Activated naive CD4-positive, alpha-beta T cell treated with anti-CD3 and anti-CD28 coated beads, Interleukin-2, amount 10 ng/mL, durations not matched to agents 7 days and 5 days (primary cell): ENCODE results near the gene STYXL1.
"Not testable (repeated sequence)": the region's sequence is repeated elsewhere in the genome, so short reads cannot be mapped to it uniquely, and the experiment has no call there.

ENCODE experiments used
- CTCF ChIA-PET: fragments of 350-600 bp; sonication (Branson Sonifier 250); formaldehyde crosslinking; loops from one replicate; lab custom pipeline; 2021; ENCODE audit warnings: antibody characterized with exemption; lab: Charles Lee
- DNase-seq: peaks from one replicate; pipeline ENCODE4 v3.0.0-alpha.2; 2020
- H3K27ac Mint-ChIP-seq: one replicate; pipeline ENCODE4 v1.8.0; 2021; ENCODE audit warnings: mild to moderate bottlenecking, moderate library complexity, mixed read lengths
- H3K27me3 Mint-ChIP-seq: one replicate; pipeline ENCODE4 v1.8.0; 2021; ENCODE audit warnings: mild to moderate bottlenecking, mixed read lengths
- H3K36me3 Mint-ChIP-seq: one replicate; pipeline ENCODE4 v1.8.0; 2021; ENCODE audit warnings: mixed read lengths
- H3K4me1 Mint-ChIP-seq: one replicate; pipeline ENCODE4 v1.8.0; 2021; ENCODE audit warnings: mixed read lengths
- H3K4me3 Mint-ChIP-seq: one replicate; pipeline ENCODE4 v1.8.0; 2021; ENCODE audit warnings: mild to moderate bottlenecking, moderate library complexity, mixed read lengths
- H3K9me3 Mint-ChIP-seq: one replicate; pipeline ENCODE4 v1.8.0; 2021; ENCODE audit warnings: mixed read lengths

STYXL1 gene

DNA sequence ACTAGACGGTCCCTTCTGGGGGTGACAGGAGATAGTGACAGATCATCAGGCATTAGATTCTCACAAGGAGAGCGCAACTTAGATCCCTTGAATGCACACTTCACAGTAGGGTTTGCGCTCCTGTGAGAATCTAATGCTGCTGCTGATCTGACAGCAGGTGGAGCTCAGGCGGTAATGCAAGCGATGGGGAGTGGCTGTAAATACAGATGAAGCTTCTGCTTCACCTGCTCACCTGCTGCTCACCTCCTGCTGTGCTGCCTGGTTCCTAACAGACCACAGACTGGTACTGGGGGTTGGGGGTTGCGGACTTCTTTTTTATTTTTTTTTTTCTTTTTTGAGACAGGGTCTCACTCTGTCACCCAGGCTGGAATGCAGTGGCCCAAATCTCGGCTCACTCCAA lies 18.1 kb downstream of the STYXL1 start:
- H3K9me3 Mint-ChIP-seq, H3K4me1 Mint-ChIP-seq, H3K36me3 Mint-ChIP-seq, H3K4me3 Mint-ChIP-seq, H3K27me3 Mint-ChIP-seq, H3K27ac Mint-ChIP-seq, DNase-seq: not testable (repeated sequence)
- CTCF ChIA-PET = interaction anchor here (0.6 to 0.9 kb wide), 2 partner anchors 9 to 161 kb away, joined by 4 to 5 read pairs; no protein-coding TSS in a partner anchor

DNA sequence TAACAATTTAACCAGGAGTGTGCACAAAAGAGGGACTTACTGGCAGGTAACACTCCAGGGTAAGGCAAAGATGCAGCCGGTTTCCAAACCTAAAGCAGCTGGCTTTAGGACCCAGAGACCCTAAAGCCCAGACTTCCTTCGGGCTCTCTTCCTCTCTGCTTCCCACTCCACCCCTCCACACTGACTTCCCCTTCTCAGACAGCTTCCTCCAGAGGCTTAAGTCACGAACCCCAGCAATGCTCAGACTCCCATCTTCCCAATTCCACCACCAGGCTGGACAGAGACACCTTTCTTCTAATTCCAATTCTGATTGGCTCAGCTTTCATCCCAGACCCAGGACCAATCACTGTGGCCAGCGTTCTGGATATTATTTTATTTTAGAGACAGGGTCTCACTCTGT lies 24.8 kb downstream of the STYXL1 start:
- H3K27ac Mint-ChIP-seq = no peak overlapping the region
- no peak overlapping the region for H3K4me3 Mint-ChIP-seq
- H3K4me1 Mint-ChIP-seq = peaks cover 18% of the 10 kb centered on the region
- DNase-seq = no peak
- H3K36me3 Mint-ChIP-seq = peaks cover 34% of the 10 kb centered on the region
- no peaks in the 10 kb centered on the region for H3K9me3 Mint-ChIP-seq
- H3K27me3 Mint-ChIP-seq = no peaks in the 10 kb centered on the region
- CTCF ChIA-PET = interaction anchor here (0.8 kb wide), 1 partner anchor 156 kb away, joined by 3 read pairs; no protein-coding TSS in a partner anchor

DNA sequence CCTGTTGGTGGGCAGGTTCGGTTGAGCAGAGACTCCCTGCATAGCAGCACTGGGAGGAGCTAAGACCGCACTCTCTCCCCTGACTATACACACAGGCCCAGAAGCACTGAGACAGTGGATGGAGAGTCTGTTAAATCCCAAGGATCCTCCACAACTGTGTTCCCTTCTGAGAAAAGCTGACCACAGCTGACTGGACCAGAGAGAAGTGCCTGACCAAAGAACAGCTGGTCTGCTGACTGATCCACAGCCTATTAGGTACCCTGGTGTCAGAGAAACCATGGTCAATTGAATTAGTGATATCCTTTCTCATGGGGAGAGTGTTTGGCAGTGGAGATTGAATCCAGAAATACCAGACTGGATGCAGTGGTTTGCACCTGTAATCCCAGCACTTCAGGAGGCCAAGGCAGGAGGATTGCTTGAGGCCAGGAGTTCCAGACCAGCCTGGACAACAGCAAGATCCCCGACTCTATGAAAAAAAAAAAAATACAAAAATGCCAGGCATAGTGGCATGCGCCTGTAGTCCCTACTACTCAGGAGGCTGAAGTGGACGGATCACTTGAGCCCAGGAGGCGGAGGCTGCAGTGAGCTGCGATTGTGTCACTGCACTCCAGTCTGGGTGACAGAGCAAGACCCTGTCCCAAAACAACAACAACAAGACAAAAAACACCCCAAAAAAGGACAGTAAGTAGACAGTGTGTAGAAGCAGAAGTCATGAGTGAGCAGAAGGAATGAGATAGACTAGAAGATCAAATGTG lies 25.6 kb downstream of the STYXL1 start:
- Mint-ChIP-seq H3K9me3 (no peaks in the 10 kb centered on the region), H3K4me1 (peaks cover 18% of the 10 kb centered on the region), H3K27ac (no peak overlapping the region), H3K27me3 (no peaks in the 10 kb centered on the region), H3K4me3 (no peak overlapping the region), H3K36me3 (peaks cover 37% of the 10 kb centered on the region)
- DNase-seq = no peak
- CTCF ChIA-PET = interaction anchor here (0.8 to 3.5 kb wide), 3 partner anchors 12 to 156 kb away, joined by 3 to 29 read pairs (median 29); no protein-coding TSS in a partner anchor

DNA sequence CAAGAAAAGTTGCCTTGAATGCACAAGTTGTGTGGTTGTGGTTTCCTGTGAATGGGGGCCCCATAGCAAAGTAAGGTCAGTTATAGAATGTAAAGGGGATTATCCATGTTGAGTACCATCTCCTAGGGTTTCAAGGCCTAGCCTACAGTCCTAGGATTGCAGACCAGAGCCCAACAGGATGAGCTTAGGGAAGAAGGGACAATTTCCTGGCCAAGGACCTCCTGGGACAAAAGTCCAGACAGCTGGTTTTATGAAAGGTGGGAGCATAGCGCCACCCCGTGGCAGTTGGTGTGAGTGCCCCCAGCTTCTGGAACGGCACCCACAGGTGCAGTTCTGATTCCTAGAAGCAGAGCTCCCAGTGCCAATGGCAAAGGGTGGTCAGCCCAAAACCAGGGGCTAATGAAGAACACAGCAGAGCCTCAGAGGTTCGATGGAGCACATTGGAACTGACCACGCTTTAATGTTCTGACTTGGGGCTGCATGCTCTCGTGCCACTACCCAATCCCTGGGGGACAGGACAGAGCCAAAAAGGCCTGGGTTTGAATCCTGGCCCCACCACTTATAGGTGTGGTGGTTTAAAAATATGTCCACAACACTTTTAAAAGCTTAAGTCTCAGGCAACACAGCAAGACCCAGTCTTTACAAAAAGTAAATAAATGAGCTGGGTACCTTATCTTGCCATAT lies 27.6 kb downstream of the STYXL1 start:
- H3K27ac Mint-ChIP-seq = no peak overlapping the region
- no peaks in the 10 kb centered on the region for H3K9me3 Mint-ChIP-seq
- H3K27me3 Mint-ChIP-seq = no peaks in the 10 kb centered on the region
- H3K4me3 Mint-ChIP-seq = no peak overlapping the region
- CTCF ChIA-PET = interaction anchor here (0.6 to 3.6 kb wide), 28 partner anchors 9 to 372 kb away, joined by 3 to 81 read pairs (median 4); no protein-coding TSS in a partner anchor
- peak; percentile 82 for DNase-seq
- H3K4me1 Mint-ChIP-seq = peaks cover 18% of the 10 kb centered on the region
- H3K36me3 Mint-ChIP-seq = peaks cover 34% of the 10 kb centered on the region

DNA sequence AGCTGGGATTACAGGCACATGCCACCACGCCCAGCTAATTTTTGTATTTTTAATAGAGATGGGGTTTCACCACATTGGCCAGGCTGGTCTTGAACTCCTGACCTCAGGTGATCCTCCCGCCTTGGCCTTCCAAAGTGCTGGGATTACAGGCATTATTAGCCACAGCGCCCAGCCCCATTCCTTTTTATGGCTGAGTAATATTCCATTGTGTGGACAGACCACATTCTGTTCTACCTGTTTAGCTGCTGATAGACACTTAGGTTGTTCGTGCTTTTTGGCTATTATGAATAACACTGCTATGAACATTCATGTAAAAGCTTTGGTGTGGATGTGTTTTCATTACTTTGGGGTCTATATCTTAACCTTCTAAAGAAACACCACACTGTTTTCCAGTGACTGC lies 29.3 kb downstream of the STYXL1 start:
- not testable (repeated sequence) for H3K4me3 Mint-ChIP-seq, H3K27ac Mint-ChIP-seq, H3K27me3 Mint-ChIP-seq, DNase-seq, H3K9me3 Mint-ChIP-seq
- peaks cover 18% of the 10 kb centered on the region for H3K4me1 Mint-ChIP-seq
- H3K36me3 Mint-ChIP-seq = peaks cover 34% of the 10 kb centered on the region
- CTCF ChIA-PET = interaction anchor here (3.6 kb wide), 1 partner anchor 153 kb away, joined by 81 read pairs; no protein-coding TSS in a partner anchor

DNA sequence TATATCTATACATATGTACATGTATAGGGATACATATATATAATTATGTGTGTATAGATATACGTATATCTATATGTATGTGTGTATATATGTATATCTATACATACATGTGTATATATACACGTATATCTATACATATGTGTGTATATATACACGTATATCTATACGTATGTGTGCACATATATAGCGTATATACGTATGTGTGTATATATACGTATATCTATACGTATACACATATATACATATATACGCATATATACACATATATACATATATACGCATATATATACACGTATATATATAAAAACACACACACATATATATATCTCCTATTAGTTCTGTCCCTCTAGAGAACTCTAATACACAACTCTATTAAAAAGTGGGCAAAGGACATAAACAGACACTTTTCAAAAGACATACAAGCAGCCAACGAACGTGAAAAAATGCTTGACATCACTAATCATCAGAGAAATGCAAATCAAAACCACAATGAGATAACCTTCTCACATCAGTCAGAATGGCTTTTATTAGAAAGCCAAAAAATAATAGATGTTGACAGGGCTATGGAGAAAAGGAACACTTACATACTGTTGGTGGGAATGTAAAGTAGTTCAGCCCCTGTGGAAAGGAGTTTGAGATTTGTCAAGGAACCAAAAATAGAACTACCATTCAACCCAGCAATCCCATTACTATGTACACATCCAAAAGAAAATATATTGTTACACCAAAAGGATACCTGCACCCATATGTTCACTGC lies 31.4 kb downstream of the STYXL1 start:
- DNase-seq = no peak
- no peak overlapping the region for H3K27ac Mint-ChIP-seq
- no peak overlapping the region for H3K4me3 Mint-ChIP-seq
- H3K27me3 Mint-ChIP-seq = peaks cover 4% of the 10 kb centered on the region
- H3K4me1 Mint-ChIP-seq = peaks cover 16% of the 10 kb centered on the region
- H3K36me3 Mint-ChIP-seq = peaks cover 42% of the 10 kb centered on the region
- CTCF ChIA-PET = no interaction called here
- no peaks in the 10 kb centered on the region for H3K9me3 Mint-ChIP-seq

DNA sequence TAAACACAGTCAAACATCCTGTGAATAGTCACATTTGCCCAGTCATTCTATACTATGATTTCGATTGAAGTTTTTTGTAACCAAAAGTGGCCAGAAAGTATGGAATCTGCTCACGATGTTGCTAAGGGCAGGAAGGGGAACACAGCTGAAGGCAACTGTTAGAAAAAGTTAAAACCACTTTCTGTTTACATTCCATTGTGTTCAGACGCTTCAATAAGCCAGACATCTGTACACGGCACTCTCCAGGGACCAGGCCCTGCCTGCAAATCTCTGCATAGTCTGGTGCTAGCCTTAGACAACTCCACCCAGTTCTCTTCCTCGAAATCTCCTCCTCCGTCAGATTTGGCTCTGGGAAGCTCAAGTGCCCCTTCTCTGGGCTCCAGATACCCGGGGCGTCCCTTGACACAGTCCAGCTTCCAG lies 36.3 kb downstream of the STYXL1 start:
- peaks cover 32% of the 10 kb centered on the region for H3K27me3 Mint-ChIP-seq
- peaks cover 35% of the 10 kb centered on the region for H3K4me1 Mint-ChIP-seq
- CTCF ChIA-PET = interaction anchor here (4.4 kb wide), 1 partner anchor 9 kb away, joined by 29 read pairs; no protein-coding TSS in a partner anchor
- H3K4me3 Mint-ChIP-seq = no peak overlapping the region
- peaks cover 36% of the 10 kb centered on the region for H3K36me3 Mint-ChIP-seq
- no peaks in the 10 kb centered on the region for H3K9me3 Mint-ChIP-seq
- no peak overlapping the region for H3K27ac Mint-ChIP-seq
- DNase-seq = no peak

DNA sequence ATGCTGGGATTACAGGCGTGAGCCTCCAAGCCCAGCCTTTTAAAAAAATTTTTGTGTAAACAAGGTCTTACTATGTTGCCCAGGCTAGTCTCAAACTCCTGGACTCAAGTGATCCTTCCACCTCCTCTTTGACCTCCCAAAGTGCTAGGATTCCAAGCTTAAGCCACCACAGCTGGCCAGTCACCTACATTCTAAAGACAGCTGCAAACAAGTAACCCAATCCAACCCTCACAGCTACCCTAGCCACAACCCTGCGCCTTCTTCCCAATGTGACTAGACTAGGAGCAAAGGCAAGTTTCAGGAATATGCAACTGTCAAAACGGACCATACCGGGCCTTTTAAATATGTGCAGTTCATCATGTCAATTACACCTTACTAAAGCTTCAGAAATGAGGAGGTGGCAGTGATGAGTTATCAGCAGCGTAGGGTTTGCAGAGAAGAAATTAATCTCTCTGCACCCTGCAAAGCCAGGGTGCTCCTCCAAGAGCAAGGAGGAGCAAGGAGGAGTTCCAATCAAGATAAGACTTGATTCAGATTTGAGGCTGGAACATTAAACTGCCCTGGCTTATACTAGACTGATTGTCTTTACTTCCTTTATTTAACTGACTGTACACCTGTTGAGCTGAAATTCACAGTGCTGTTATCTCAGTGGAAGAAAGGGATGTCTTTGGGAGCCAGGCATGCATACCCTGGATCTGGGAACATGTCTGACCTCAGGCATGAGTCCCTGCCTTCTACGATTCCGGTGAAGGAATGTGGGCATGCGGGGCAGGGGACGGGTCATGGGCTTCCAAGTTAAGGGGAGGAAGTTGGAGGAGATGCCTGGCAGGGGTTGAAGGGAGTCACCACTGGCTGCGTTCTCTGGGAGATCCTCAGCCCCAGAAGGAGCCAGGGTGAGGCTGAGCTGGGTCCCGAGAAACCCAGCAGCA lies 37.9 kb downstream of the STYXL1 start:
- Mint-ChIP-seq H3K36me3 (peaks cover 39% of the 10 kb centered on the region), H3K4me1 (peaks cover 35% of the 10 kb centered on the region)

DNA sequence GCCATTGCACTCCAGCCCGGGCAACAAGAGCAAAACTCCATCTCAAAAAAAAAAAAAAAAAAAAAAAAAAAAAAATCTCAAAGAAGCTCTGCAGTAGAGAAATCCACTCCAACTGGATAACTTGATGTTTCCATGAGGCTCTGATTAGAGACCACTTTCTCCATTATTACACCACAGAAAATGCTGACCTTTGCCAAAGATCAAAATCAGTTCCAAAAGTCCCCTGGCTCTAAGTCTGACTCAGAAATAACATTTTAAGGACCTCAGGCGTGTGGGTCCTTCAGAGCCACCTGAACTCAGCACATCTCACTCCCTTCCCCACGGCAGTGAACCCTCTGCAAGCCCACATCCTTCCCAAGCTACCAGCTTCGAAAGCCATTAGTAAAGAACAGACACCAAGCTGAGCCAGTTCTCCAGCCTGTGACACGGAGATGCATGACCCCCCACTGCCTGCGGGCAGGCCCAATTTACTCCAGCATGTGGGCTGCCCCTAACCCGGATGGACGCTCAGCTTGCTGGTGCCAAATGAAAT lies 39.6 kb downstream of the STYXL1 start:
- peaks cover 41% of the 10 kb centered on the region for H3K36me3 Mint-ChIP-seq
- CTCF ChIA-PET = interaction anchor here (4.4 kb wide), 1 partner anchor 12 kb away, joined by 29 read pairs; no protein-coding TSS in a partner anchor
- H3K9me3 Mint-ChIP-seq = no peaks in the 10 kb centered on the region
- peaks cover 36% of the 10 kb centered on the region for H3K27me3 Mint-ChIP-seq
- DNase-seq = peak; percentile 42
- H3K4me1 Mint-ChIP-seq = peaks cover 35% of the 10 kb centered on the region
- H3K4me3 Mint-ChIP-seq = no peak overlapping the region
- peak overlapping the region; percentile 90 for H3K27ac Mint-ChIP-seq

More for the DNA sequence above, 37.9 kb downstream of the STYXL1 start:
- Mint-ChIP-seq H3K27me3 (peaks cover 36% of the 10 kb centered on the region), H3K27ac (peak overlapping the region; percentile 90), H3K4me3 (peak overlapping the region; percentile 23), H3K9me3 (no peaks in the 10 kb centered on the region)
- no peak for DNase-seq
- CTCF ChIA-PET = interaction anchor here (4.4 kb wide), 1 partner anchor 11 kb away, joined by 29 read pairs; no protein-coding TSS in a partner anchor

DNA sequence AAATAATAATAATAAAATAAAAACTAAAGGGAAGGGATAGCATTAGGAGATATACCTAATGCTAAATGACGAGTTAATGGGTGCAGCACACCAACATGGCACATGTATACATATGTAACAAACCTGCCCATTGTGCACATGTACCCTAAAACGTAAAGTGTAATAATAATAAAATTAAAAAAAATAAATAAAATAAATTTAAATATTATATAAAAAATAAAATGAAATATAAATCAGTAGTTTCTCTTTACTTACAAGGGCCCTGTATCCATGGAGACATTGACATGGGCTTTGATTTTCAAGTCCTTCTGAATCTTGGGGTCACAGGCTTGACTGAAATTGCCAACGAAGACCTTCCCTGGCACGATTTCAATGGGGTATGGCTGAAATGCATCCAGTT lies 42.8 kb downstream of the STYXL1 start:
- DNase-seq, CTCF ChIA-PET, H3K27ac Mint-ChIP-seq, H3K9me3 Mint-ChIP-seq, H3K4me3 Mint-ChIP-seq: not testable (repeated sequence)
- peaks cover 23% of the 10 kb centered on the region for H3K27me3 Mint-ChIP-seq
- H3K4me1 Mint-ChIP-seq = peaks cover 20% of the 10 kb centered on the region
- H3K36me3 Mint-ChIP-seq = peaks cover 26% of the 10 kb centered on the region

DNA sequence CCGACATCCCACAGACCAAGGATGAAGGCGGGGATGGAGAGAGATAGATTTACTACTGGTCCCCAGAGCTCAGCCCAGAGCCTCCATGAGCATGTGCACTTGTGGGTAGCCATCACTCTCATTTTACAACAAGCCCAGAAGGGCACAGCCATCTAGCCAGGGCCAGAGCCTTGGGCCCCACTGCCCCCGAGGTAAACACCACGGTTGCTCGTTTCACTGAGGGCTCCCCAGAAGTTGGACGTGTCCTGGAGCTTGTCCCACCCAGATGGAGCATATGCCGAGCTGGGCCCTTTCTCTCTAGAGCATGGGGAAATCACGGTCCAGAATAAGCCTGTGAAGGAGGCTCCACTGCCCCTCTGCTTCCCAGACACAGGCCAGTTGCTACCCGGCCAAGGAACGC lies 44.4 kb downstream of the STYXL1 start:
- H3K36me3 Mint-ChIP-seq = peaks cover 27% of the 10 kb centered on the region
- no peaks in the 10 kb centered on the region for H3K9me3 Mint-ChIP-seq
- H3K27ac Mint-ChIP-seq = no peak overlapping the region
- peaks cover 8% of the 10 kb centered on the region for H3K4me1 Mint-ChIP-seq
- no peak overlapping the region for H3K4me3 Mint-ChIP-seq
- CTCF ChIA-PET = no interaction called here
- peaks cover 12% of the 10 kb centered on the region for H3K27me3 Mint-ChIP-seq
- no peak for DNase-seq

DNA sequence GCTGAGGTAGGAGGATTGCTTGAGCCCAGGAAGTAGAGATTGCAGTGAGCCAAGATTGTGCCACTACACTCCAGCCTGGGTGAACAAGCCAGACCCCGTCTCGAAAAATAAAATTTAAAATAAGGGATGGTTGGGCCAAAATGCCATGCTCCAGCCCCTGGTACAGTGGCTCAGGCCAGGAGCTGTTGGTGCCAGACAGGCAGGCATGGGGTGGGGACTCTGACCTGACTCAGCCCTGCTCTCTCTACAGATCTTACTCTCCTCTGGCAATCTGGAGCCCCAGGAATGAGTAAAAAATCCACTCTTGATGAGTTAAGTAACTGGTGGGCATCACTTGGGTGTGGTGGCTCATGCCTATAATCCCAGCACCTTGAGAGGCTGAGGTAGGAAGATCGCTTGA lies 45.0 kb downstream of the STYXL1 start:
- no peak for DNase-seq
- Mint-ChIP-seq H3K4me3 (no peak overlapping the region), H3K27me3 (peaks cover 10% of the 10 kb centered on the region), H3K4me1 (peaks cover 5% of the 10 kb centered on the region), H3K27ac (no peak overlapping the region), H3K36me3 (peaks cover 27% of the 10 kb centered on the region), H3K9me3 (no peaks in the 10 kb centered on the region)
- CTCF ChIA-PET = no interaction called here

DNA sequence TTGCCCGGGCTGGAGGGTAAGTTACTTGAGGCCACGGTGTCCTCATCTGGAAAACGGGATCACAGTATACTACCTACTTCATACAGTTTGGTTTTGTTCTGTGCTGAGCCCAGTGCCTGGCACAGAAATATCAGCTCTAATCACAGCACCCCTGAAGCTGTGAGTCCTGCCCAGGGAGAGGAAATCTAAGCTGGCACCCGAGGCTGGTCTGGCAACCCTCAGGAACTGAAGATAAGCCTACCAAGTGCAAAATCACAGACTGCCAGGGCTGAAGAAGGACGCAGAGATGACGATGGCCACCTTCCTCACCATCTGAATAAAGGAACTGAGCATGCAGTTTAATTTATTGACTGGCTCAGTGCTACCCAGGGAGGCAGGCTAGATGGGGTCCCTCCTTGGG lies 45.7 kb downstream of the STYXL1 start:
- Mint-ChIP-seq H3K36me3 (peaks cover 30% of the 10 kb centered on the region), H3K27ac (no peak overlapping the region), H3K9me3 (no peaks in the 10 kb centered on the region), H3K27me3 (peaks cover 5% of the 10 kb centered on the region), H3K4me3 (no peak overlapping the region), H3K4me1 (peaks cover 11% of the 10 kb centered on the region)
- CTCF ChIA-PET = no interaction called here
- no peak for DNase-seq
